ENCODE measurements around the gene TOX3. TPM values are rescaled to one million over a fixed set of nuclear protein-coding genes. Genes with fewer than 3 reads are reported as not detected.

Gene TOX3
- total and polyA plus RNA-seq, 7 donors: 0.03 to 0.10 TPM; not detected in 5

GRCh38 chr16:52501746-52502145 is 45.2 kb downstream of the TOX3 start:
- Histone ChIP-seq H3K36me3 (ENCODE audit: insufficient read depth in 1 of 2, low read depth in 1 of 2) (no peaks in the 10 kb centered on the region), H3K4me3 (no peak overlapping the region), H3K27me3 (ENCODE audit: insufficient read depth in 3 of 3, low read length in 2 of 3) (no peaks in the 10 kb centered on the region), H3K4me1 (no peaks in the 10 kb centered on the region), H3K9me3 (no peaks in the 10 kb centered on the region), H3K27ac (no peak overlapping the region)
- no peak for DNase-seq
- no peak for ATAC-seq
- intact Hi-C loops (cut with DNase I): no loop called here
- no peak for TF ChIP-seq CTCF (IDR thresholded peaks at IDR 0.05)
- 70 to 77% (median 75%) methylated on average over 4 of the region's 4 CpGs for WGBS, 3 donors

DNA sequence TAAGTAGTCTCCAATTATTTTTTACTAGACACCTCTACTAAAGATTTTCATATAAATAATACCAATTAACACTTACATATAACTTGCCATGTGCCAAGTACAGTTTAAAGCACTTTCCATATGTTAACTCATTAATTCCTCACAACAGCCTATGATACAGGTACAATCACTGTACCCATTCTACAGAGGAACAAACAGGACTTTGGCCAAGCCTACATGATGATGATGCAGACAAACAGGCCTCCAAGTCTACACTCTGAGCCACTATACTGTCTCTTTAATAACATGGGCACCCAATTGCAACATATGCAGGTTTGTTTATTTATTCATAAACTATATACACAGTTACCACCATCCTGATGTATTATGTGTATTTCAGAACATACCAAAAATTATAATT is 46.0 kb downstream of the TOX3 start:
- DNase-seq: no peak
- no peak for TF ChIP-seq CTCF (IDR thresholded peaks at IDR 0.05)
- Histone ChIP-seq H3K4me1 (no peaks in the 10 kb centered on the region), H3K9me3 (no peaks in the 10 kb centered on the region), H3K27ac (no peak overlapping the region), H3K36me3 (ENCODE audit: insufficient read depth in 1 of 2, low read depth in 1 of 2) (no peaks in the 10 kb centered on the region), H3K27me3 (ENCODE audit: insufficient read depth in 3 of 3, low read length in 2 of 3) (no peaks in the 10 kb centered on the region), H3K4me3 (no peak overlapping the region)
- no peak for ATAC-seq
- intact Hi-C loops (cut with DNase I): no loop called here

DNA sequence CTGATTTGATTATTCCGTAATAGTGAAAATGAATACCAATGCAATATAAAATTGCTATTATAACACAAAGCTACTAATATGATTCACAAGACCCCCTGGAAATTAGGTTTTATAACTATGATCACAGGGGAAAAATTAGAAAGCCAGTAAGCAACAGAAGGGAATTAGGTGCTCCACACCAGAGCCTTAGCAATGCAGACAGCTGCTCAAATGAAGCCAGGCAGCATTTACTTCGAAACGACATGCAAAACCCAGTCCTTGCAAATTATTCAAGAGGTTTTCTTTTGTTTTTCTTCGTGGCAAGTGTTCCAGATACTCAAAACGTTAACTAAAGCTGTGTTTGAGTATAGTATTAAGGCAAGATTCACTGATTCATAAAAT is 47.9 kb downstream of the TOX3 start:
- no peaks in the 10 kb centered on the region for H3K36me3 ChIP-seq (ENCODE audit: insufficient read depth in 1 of 2, low read depth in 1 of 2)
- no peak overlapping the region for H3K27ac ChIP-seq
- H3K27me3 ChIP-seq (ENCODE audit: insufficient read depth in 3 of 3, low read length in 2 of 3): no peaks in the 10 kb centered on the region
- no peak for DNase-seq
- intact Hi-C loops (cut with DNase I): no loop called here
- no peak for ATAC-seq
- H3K9me3 ChIP-seq: no peaks in the 10 kb centered on the region
- TF ChIP-seq CTCF (IDR thresholded peaks at IDR 0.05): no peak
- 52 to 53% (median 52%) methylated on average over 5 of the region's 5 CpGs for WGBS, 3 donors
- no peaks in the 10 kb centered on the region for H3K4me1 ChIP-seq
- no peak overlapping the region for H3K4me3 ChIP-seq

GRCh38 chr16:52498328-52499059 is 48.4 kb downstream of the TOX3 start:
- intact Hi-C loops (cut with DNase I): no loop called here
- 64 to 74% (median 71%) methylated on average over 16 of the region's 16 CpGs for WGBS, 3 donors
- Histone ChIP-seq H3K27ac (no peak overlapping the region), H3K4me3 (no peak overlapping the region), H3K27me3 (ENCODE audit: insufficient read depth in 3 of 3, low read length in 2 of 3) (no peaks in the 10 kb centered on the region), H3K9me3 (no peaks in the 10 kb centered on the region), H3K4me1 (no peaks in the 10 kb centered on the region), H3K36me3 (ENCODE audit: insufficient read depth in 1 of 2, low read depth in 1 of 2) (no peaks in the 10 kb centered on the region)
- no peak for TF ChIP-seq CTCF (IDR thresholded peaks at IDR 0.05)
- DNase-seq (no peak), ATAC-seq (no peak)

All from psoas muscle (tissue), 8 donors.